ENCODE data around the gene LDHB.

DNA sequence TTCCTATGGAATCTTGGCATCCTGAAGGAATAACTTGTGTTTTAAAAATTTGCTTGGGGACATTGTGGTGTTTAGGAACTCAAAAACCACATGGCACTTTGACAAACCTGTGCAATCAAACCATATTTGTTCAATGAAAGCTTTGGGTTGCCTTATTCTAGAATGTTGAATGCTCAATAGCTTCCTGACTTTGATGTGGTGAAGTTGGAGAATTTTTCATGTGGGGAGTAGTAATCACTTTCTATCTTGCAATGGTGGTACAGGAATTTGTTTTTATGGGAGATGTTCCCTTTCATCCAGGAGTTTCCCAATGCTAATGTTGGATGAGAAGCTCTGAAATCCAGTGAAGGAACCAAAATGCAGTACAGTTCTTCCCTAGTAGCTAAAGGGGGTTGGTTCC, 42.2 kb upstream of the LDHB start:
- no peak for TF ChIP-seq CTCF (tag by site-specific recombination; IDR thresholded peaks at IDR 0.05)
- TF ChIP-seq ZNF24 (tag by site-specific recombination; IDR thresholded peaks at IDR 0.05): no peak
- no peak for TF ChIP-seq ZNF670 (tag by site-specific recombination; IDR thresholded peaks at IDR 0.05; ENCODE audit: low read depth)
- no peak for TF ChIP-seq ZNF623 (tag by site-specific recombination; IDR thresholded peaks at IDR 0.05)
- TF ChIP-seq KLF16 (tag by site-specific recombination; IDR thresholded peaks at IDR 0.05): no peak
- TF ChIP-seq SP7 (tag by site-specific recombination; IDR thresholded peaks at IDR 0.05): no peak
- TF ChIP-seq HOXA7 (CRISPR knock-in tag; IDR thresholded peaks at IDR 0.05; ENCODE audit: borderline replicate concordance): no peak
- no peak for TF ChIP-seq ZNF239 (tag by site-specific recombination; IDR thresholded peaks at IDR 0.05)
- TF ChIP-seq PBX3 (CRISPR knock-in tag; IDR thresholded peaks at IDR 0.05): no peak
- no peak for TF ChIP-seq ZNF488 (tag by site-specific recombination; IDR thresholded peaks at IDR 0.05)
- no peak for TF ChIP-seq ZNF707 (tag by site-specific recombination; IDR thresholded peaks at IDR 0.05)
- TF ChIP-seq ATF2 (tag by site-specific recombination; IDR thresholded peaks at IDR 0.05; ENCODE audit: low read depth): no peak
- TF ChIP-seq ZNF121 (tag by site-specific recombination; IDR thresholded peaks at IDR 0.05): no peak
- no peak for TF ChIP-seq ZBTB8A (tag by site-specific recombination; IDR thresholded peaks at IDR 0.05)
